IPS DF 4.7 (cell line): ENCODE measurements around the gene ABCA7.
"Not testable (repeated sequence)": the region's sequence is repeated elsewhere in the genome, so short reads cannot be mapped to it uniquely, and the experiment has no call there.

Source experiments
- DNase-seq: peaks from one replicate; pipeline ENCODE4 v3.0.0-alpha.2; 2013; ENCODE audit warnings: low spot score; ENCODE audit errors: extremely low read depth

Gene ABCA7

GRCh38 chr19:1104311-1105007 is 64.6 kb downstream of the ABCA7 start:
- no peak for DNase-seq

- no peak for DNase-seq
Observed at GRCh38 chr19:1105008-1105872, 65.3 kb downstream of the ABCA7 start.

- no peak for DNase-seq
Observed at GRCh38 chr19:1105873-1106840, 66.2 kb downstream of the ABCA7 start.

DNA sequence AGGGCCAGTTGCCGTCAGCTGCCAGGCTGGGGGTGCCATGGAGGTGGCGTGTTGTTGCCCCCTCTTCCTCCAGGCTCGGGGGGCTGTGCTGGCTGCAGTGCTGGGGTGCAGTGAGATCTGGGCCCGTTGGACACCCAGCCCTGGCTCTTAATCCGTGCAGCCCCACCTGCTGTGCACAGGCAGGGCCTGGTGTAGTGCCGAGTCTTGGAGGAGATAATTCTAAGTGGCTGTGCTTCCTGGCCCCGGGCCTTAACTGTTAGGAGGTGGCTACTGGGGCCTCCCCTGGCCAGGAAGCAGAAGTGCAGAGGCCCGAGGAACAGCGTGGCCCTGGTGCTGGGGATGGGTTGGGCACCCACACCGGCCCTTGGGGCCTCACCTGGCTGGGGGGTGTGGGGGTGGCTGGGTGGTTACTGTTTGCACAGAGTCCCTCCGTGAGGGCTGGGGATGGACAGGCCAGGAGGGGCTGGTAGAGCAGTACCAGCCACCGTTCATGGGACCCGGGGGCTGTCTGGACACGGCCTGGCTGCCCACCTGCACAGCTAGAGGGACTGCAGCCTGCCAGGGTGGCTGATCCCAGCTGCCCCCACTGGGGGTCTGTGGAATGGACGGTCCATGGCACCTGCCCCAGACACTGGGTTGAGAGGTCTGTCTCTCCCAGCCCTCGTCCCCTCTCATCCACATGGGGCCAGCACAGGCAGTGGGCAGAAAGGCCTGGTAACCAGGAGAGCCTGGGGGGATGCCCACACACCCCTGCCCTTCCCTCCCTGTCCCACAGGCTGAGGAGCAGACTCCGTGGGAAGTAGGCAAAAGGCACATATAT is 67.1 kb downstream of the ABCA7 start:
- DNase-seq: no peak

DNA sequence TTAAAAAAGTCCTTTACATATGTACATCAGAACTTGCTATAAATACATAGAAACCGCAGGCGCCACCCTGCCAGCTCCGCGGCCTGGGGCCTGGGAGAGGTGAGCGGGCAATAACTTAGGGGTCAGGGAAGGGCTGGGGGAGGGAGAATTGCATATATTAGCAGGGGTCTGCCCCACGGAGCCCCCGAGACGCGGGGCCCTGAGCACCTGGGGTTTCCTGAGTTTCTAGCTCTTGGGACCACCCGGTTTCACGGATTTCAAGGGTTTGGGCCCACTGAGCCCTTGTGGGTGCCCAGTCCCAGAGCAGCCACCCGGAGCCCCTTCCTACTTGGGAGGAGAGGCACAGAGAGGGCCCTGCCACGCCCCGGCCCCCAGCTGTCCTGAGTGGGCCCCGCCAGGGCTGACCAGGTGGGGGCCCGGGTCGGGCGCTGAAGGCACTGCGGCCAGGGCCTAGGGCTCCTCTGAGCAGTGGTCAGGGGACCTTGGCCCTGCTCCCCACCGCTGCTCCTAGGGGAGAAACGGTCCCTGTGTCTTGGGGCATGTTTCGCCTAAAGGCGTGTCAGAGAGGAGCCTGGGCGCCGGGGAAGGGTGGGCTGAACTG is 67.9 kb downstream of the ABCA7 start:
- DNase-seq: no peak

GRCh38 chr19:1108291-1109031 is 68.6 kb downstream of the ABCA7 start:
- DNase-seq: no peak

DNA sequence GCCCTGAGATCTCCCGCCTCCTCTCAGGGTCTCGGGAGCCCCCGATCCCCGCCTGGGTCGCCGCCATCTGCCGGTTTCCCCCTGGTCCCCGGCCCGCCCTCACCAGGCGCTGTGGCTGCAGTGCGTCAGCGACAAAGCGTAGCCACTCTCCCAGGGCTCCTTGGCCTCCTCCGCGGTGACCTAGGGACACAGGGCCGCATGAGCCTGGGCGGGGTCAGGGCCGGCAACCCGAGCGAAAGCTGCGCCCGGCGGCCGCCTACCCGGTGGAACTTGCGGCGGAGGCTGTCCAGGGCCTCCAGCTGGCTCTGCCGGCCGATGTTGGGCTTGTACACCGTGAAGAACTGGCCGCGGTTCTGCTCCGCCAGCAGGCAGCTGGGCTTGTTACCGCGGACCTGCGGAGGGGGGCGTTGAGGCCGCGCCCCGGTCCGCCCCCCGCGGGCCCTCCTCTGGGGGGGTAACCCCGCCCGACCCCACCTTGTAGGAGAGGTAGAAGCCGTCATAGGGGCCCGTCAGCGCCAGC is 69.2 kb downstream of the ABCA7 start:
- DNase-seq: no peak

- no peak for DNase-seq
Observed at GRCh38 chr19:1109697-1110671, 70.1 kb downstream of the ABCA7 start.

DNA sequence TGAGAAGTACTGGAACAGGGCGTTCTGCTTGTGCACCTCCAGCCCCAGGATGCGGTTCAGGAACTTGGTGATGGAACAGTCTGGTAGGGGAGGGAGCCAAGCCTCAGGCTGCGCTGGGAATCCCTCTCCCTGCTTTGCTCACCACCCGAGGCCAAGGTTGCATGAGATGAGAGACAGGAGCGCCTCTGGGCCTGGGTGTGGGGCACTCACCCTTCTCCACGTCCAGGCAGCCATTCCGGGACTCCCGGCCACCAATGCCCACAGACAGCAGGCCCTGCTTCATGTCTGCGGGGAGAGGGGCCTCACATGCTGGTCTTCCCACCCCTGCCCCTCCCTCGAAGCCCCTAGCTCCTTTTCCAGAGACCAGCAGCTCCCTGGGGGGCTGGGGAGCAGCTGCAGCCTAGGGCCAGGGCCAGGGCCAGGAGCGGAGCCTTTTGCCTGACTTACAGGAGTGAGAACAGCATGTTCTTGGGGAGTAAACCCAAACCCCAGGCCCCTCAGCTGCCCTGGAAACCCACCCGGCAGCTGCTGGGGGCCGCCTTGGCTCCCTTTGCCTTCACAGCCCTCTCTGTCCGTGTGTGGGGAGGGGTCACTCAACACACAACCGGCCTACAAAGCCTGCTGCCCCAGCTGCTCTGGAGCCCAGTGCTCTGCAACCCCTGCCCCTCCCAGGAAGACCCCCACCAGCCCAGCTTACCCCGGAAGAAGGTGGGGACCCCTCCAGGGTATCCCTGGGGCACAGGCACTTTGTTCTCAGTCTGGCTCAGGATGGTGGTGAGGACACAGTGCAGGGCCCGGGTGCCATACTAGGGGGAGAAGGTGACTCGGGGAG is 71.1 kb downstream of the ABCA7 start:
- no peak for DNase-seq

GRCh38 chr19:1111641-1112267 is 71.8 kb downstream of the ABCA7 start:
- DNase-seq: no peak

GRCh38 chr19:1112268-1113029 is 72.5 kb downstream of the ABCA7 start:
- DNase-seq: no peak

DNA sequence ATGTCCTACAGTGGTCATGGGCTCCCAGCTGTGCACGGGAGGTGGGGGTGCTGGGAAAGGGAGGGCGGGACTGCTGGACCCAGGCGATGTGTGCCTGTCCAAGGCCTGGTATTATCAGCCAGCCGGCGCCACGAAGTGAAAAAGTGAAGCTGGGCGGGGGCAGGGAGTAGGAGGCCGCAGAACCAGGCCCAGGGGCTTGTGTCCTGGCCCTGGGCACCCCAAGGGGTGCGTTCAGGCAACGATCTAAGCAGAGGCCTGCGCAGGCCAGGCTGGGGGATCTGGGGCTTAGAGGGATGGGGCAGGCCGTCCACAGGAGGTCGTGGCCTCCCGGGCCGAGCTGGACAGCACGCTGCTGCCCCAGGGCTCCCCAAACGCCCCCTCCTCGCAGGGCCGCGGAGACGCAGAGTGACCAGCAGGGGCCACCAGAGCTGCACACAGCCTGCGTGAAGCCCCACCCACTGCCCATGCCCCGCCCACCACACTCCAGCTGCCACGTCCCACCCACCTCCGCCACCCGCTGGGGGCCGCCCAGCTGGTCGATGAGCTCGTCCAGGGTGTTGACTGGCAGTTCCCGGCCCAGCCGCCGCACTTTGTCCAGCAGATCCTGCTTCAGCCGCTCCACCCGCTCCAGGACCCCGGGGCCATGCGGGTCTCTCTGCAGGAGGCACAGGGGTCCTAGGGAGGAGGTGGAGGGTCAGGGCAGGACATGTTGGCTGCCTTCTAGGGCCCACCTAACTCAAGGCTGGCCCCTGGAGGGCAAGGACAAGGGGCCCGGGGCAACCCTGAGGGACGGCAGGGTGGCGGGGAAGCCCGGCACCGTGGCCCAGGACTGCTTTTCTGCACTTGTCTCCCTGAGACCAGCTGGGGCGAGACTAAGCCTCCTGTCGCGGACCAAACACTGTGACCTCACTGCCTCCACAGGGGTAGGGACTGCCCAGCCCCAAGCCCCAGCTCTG is 73.4 kb downstream of the ABCA7 start:
- DNase-seq: no peak

GRCh38 chr19:1113986-1114483 is 74.1 kb downstream of the ABCA7 start:
- no peak for DNase-seq

DNA sequence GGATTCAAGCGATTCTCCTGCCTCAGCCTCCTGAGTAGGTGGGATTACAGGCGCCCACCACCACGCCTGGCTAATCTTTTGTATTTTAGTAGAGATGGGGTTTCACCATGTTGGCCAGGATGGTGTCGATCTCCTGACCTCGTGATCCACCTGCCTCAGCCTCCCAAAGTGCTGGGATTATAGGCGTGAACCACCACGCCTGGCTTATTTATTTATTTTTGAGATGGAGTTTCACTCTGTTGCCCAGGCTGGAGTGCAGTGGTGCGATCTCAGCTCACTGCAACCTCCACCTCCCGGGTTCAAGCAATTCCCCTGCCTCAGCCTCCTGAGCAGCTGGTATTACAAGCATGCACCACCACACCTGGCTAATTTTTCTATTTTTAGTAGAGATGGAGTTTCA is 74.8 kb downstream of the ABCA7 start:
- not testable (repeated sequence) for DNase-seq
